GM20000 (cell line): ENCODE results near the gene HOXD10.

Source experiments
- DNase-seq: peaks from one replicate; pipeline ENCODE4 v3.0.0; 2012; ENCODE audit warnings: low spot score
- TF ChIP-seq, protein P1 (sequence below): IDR thresholded peaks from 2 replicates; pipeline ENCODE4 v1.5.1; 2012; ENCODE audit warnings: mild to moderate bottlenecking, control low read depth; ENCODE audit errors: extremely low read depth, missing control alignments

Gene HOXD10

DNA sequence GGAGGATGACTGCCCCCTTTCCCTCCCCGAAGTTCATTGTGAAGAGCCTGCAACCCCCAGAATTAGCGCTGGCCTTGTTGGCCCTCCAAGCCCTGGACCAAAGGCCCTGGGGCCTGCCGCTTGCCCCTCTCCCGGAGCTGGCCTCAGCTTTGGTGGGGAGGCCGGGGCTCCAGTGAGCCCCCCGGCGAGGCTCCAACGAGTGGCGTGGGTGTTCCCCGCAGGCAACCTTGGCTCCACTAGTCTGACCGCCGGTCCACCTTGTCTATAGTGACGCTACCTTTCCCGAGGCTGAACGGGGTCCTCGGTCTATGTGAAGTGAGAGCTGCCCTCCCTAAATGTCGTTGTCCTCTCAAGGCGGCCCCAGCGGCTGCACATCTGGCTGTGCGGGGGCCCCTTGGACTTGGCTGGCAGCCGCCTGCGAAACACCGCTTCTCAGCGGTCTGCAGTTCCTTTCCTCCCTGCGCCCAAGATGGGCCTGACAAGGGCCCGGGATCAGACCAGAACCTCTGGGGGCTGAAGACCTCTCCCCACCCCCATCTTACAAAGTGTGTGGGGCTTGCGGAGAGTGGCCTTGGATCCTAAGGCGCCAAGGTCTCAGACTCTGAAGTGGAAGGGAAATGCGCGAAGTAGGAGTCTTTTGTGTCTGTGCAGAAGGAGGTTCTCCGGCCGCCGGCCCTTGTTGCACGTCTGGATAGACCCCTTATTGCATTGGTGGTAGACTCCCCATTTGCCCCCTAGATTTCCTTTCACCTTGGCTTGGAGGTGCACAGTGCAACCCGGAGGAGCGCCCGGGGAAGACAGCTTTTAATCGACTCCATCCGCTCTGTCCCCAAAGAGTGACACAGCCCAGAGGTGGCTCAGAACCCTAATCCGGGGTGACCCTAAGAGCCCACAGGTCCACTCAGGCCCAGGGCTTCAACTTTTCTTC is 3.9 kb upstream of the HOXD10 start:
- TF ChIP-seq, protein P1, sequence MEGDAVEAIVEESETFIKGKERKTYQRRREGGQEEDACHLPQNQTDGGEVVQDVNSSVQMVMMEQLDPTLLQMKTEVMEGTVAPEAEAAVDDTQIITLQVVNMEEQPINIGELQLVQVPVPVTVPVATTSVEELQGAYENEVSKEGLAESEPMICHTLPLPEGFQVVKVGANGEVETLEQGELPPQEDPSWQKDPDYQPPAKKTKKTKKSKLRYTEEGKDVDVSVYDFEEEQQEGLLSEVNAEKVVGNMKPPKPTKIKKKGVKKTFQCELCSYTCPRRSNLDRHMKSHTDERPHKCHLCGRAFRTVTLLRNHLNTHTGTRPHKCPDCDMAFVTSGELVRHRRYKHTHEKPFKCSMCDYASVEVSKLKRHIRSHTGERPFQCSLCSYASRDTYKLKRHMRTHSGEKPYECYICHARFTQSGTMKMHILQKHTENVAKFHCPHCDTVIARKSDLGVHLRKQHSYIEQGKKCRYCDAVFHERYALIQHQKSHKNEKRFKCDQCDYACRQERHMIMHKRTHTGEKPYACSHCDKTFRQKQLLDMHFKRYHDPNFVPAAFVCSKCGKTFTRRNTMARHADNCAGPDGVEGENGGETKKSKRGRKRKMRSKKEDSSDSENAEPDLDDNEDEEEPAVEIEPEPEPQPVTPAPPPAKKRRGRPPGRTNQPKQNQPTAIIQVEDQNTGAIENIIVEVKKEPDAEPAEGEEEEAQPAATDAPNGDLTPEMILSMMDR = no peak
- no peak for DNase-seq

DNA sequence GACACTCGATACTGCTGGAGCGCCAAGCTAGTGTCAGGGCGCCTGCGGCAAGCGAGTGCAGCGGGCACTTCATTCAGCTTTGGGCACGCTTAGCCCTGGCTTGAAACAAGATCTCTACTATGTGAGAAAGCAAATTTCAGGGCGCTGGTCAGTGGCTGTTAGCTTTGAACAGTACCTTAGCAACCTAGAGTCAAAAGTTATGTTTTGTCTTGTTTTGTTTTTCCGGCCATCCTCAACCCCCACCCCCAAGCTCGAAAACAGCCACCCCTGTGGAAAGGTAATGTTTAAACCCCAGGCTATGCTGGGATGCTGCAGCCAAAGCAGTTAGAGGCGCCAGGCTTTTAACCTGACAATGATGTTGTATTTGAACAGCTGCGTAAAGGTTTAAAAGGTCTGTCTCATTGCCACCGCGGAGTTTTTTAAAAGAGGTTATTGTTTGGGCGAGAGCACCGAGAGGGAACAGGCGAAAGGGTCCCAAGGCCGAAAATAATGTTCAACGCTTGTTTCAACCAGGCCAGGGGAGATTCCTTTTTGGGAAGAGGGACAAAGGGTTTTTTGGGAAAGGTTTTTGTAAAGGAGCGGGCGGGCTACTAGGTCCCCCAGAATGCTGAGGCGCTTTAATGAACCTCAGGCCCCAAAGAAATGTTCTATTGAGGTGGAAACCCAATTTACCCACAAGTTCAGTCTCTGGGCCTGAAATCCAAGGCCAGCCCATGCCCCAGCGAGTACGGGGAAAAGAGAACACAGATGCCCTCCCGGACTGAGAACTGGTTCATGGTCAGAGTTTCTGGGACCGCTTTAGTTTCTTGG is 2.3 kb upstream of the HOXD10 start:
- TF ChIP-seq, protein P1 = no peak
- DNase-seq = no peak

DNA sequence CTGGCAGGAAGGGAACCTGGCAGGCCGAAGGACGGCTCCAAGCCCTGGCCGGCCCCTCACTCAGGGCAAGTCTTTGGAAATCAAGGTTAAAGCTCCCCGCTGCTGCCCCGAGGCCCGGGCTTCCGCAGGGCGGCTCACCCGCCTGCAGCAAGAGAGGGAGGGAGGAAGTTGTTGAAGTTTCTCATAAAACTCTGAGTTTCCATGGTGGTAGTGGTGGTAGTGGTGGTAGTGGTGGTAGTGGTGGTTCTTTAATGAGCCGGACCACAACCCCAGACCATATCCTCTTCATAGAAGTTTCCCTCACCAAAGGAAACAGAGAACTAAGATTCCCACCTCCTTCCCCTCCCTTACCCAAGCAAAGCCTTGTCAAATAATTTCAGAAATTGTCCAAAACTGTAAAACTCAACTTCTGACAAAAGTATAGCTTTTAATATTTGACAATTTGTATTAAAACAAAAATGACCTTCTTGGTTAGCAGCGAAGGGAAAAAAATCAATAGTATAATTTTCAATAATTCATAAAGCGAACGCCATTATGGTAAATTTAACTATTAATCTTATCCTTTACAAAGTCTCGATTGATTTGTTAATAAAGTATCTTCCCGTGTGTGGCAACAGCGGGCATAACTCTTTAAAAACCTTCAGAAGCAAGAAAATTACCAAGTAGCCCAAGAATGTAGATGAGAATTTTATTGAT is 1.5 kb upstream of the HOXD10 start:
- TF ChIP-seq, protein P1 = no peak
- no peak for DNase-seq

DNA sequence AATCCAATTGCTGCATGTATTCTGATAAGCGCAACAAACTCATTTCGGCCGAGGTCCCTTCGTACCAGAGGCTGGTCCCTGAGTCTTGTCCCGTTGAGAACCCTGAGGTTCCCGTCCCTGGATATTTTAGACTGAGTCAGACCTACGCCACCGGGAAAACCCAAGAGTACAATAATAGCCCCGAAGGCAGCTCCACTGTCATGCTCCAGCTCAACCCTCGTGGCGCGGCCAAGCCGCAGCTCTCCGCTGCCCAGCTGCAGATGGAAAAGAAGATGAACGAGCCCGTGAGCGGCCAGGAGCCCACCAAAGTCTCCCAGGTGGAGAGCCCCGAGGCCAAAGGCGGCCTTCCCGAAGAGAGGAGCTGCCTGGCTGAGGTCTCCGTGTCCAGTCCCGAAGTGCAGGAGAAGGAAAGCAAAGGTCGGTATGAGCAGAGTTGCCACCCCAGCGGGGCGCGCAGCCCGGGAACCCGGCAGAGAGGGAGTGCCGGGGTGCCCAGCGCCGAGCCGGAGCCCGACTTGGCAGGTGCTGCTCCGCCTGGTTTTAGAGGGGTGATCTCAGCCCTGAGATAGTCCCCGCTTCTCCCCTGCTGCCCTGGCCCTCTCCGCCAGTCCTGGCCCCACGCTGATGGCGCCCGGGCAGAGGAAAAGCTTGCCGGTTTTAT is 714 bp downstream of the HOXD10 start:
- TF ChIP-seq, protein P1 = no peak
- DNase-seq = no peak

DNA sequence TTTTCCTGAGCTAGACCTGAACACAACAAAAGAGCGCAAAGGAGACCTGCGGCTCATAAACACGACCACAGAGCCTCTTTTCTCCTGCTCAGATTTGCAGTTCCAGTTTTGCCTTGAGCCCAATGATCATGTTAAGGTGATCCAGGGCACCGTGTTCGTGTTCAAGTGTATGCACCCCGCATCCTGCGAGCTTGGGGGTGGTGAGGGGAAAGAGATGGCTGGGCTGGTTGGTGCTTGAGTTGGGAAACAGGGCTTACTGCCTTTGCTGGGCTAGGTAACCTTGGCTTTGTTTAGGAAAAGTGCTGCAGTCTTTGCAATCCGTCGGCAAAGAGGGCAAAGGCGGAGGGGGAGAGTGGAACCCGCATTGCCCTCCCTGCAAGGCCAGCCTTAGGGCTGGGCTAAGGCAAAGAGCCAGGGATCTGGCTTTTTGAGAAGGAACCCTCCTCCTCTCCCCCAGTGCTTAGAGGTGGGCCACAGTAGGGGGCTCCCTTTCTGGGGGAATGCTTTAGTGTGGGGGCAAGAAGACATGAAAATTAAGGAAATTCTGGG is 1.3 kb downstream of the HOXD10 start:
- no peak for DNase-seq
- TF ChIP-seq, protein P1 = no peak

DNA sequence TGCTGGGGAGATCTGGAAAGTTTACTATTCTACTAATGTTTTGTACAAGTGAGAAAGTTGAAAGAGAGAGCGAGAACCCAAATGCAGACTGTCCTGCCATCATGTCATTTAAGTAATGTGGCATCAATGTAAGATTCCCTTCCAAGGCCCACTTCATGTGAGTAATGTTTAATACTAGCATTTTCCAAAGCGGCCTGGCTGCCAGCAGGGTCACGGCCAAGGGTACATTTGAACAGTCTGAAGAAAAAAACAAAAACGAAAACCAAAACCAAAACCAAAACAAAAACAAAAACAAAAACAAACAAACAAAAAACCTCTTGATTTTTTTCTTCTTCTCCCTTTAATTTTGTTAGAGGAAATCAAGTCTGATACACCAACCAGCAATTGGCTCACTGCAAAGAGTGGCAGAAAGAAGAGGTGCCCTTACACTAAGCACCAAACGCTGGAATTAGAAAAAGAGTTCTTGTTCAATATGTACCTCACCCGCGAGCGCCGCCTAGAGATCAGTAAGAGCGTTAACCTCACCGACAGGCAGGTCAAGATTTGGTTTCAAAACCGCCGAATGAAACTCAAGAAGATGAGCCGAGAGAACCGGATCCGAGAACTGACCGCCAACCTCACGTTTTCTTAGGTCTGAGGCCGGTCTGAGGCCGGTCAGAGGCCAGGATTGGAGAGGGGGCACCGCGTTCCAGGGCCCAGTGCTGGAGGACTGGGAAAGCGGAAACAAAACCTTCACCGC is 2.2 kb downstream of the HOXD10 start:
- TF ChIP-seq, protein P1 = no peak
- no peak for DNase-seq
